HCT116 (cell line): ENCODE measurements around the gene PDE4D.

Source experiments
- EZH2phosphoT487 ChIP-seq: fragments of 200-600 bp; IDR thresholded peaks from 2 replicates; pipeline ENCODE4 v1.6.1; 2018; ENCODE audit warnings: antibody characterized with exemption, borderline replicate concordance
- SP1 ChIP-seq: IDR thresholded peaks from 2 replicates; pipeline ENCODE4 v1.6.1; 2012; ENCODE audit warnings: low read depth
- TF ChIP-seq, protein P1 (sequence below), 3 experiments: fragments of 200-600 bp in 1 of 3; sonication (generic) in 1 of 3; IDR thresholded peaks in 2 of 3; conservative IDR thresholded peaks in 1 of 3; 2 replicates each; pipeline ENCODE4 v1.5.1; 2012 to 2017; ENCODE audit warnings: low read depth in 2 of 3, low read length in 2 of 3, antibody characterized with exemption in 1 of 3, borderline replicate concordance in 1 of 3, control low read depth in 1 of 3, mild to moderate bottlenecking in 1 of 3, mixed read lengths in 1 of 3, mixed run types in 1 of 3, moderate library complexity in 1 of 3; ENCODE audit not compliant: insufficient read depth in 1 of 3
- TF ChIP-seq, protein P2 (sequence below): IDR thresholded peaks from 2 replicates; pipeline ENCODE4 v1.6.1; 2012; ENCODE audit warnings: low read depth
- TF ChIP-seq, protein P3 (sequence below): IDR thresholded peaks from 2 replicates; pipeline ENCODE4 v1.6.1; 2012

DNA sequence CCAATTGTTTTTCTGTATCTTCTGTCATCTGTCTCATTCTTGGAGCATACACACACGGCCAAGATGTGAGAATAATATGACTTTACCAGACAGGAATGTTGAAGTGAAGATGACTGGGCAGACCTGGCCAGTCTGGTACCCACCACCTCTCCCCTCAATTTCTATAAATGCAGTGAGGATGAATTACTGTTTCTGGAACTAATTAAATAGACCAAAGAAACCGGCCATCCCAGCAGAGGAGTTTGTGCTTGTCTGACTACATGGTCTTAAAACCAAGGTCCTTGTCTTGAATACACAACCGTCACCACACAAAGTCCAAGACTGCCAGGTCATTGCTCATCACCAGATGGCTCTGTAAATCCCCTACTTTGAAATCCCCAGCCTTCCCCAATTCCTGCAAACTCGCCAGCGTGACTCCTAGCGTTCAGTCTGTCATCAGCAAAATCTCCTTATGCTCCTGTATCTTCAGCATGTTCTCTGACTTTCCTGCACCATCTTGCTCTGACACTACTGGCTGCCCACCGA is 147.2 kb downstream of the PDE4D start:
- TF ChIP-seq SP1, result no peak
- TF ChIP-seq, protein P1, sequence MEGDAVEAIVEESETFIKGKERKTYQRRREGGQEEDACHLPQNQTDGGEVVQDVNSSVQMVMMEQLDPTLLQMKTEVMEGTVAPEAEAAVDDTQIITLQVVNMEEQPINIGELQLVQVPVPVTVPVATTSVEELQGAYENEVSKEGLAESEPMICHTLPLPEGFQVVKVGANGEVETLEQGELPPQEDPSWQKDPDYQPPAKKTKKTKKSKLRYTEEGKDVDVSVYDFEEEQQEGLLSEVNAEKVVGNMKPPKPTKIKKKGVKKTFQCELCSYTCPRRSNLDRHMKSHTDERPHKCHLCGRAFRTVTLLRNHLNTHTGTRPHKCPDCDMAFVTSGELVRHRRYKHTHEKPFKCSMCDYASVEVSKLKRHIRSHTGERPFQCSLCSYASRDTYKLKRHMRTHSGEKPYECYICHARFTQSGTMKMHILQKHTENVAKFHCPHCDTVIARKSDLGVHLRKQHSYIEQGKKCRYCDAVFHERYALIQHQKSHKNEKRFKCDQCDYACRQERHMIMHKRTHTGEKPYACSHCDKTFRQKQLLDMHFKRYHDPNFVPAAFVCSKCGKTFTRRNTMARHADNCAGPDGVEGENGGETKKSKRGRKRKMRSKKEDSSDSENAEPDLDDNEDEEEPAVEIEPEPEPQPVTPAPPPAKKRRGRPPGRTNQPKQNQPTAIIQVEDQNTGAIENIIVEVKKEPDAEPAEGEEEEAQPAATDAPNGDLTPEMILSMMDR (IDR thresholded peaks at IDR 0.05 in 2 of 3, conservative IDR thresholded peaks at IDR 0.05 in 1 of 3; ENCODE audit: borderline replicate concordance in 1 of 3, insufficient read depth in 1 of 3, low read depth in 2 of 3, low read length in 2 of 3), result no peak
- TF ChIP-seq, protein P2, sequence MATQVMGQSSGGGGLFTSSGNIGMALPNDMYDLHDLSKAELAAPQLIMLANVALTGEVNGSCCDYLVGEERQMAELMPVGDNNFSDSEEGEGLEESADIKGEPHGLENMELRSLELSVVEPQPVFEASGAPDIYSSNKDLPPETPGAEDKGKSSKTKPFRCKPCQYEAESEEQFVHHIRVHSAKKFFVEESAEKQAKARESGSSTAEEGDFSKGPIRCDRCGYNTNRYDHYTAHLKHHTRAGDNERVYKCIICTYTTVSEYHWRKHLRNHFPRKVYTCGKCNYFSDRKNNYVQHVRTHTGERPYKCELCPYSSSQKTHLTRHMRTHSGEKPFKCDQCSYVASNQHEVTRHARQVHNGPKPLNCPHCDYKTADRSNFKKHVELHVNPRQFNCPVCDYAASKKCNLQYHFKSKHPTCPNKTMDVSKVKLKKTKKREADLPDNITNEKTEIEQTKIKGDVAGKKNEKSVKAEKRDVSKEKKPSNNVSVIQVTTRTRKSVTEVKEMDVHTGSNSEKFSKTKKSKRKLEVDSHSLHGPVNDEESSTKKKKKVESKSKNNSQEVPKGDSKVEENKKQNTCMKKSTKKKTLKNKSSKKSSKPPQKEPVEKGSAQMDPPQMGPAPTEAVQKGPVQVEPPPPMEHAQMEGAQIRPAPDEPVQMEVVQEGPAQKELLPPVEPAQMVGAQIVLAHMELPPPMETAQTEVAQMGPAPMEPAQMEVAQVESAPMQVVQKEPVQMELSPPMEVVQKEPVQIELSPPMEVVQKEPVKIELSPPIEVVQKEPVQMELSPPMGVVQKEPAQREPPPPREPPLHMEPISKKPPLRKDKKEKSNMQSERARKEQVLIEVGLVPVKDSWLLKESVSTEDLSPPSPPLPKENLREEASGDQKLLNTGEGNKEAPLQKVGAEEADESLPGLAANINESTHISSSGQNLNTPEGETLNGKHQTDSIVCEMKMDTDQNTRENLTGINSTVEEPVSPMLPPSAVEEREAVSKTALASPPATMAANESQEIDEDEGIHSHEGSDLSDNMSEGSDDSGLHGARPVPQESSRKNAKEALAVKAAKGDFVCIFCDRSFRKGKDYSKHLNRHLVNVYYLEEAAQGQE, result no peak
- TF ChIP-seq EZH2phosphoT487, result no peak
- TF ChIP-seq, protein P3, sequence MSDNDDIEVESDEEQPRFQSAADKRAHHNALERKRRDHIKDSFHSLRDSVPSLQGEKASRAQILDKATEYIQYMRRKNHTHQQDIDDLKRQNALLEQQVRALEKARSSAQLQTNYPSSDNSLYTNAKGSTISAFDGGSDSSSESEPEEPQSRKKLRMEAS, result no peak
